Loucy (cell line): ENCODE measurements around the gene HEBP2.

Experiments
- H2AFZ ChIP-seq: fragments of 200-600 bp; sonication (generic); 2 replicates; pipeline ENCODE4 v1.6.0; 2016; ENCODE audit warnings: antibody characterized with exemption, mild to moderate bottlenecking, low read length, moderate library complexity
- H3F3A ChIP-seq: fragments of 200-600 bp; 2 replicates; pipeline ENCODE4 v1.6.0; 2016; ENCODE audit warnings: antibody characterized with exemption, low read depth, mild to moderate bottlenecking
- H3K27me3 ChIP-seq: fragments of 200-600 bp; sonication (generic); 2 replicates; pipeline ENCODE4 v1.6.1; 2014; ENCODE audit warnings: low read length, mild to moderate bottlenecking; ENCODE audit not compliant: insufficient read depth, poor library complexity, severe bottlenecking
- H3K36me3 ChIP-seq: fragments of 200-600 bp; sonication (generic); 2 replicates; pipeline ENCODE4 v1.6.1; 2016; ENCODE audit warnings: low read length; ENCODE audit not compliant: insufficient read depth
- H3K4me1 ChIP-seq: fragments of 200-600 bp; sonication (generic); 2 replicates; pipeline ENCODE4 v1.5.1; 2014; ENCODE audit warnings: low read length, mild to moderate bottlenecking; ENCODE audit not compliant: insufficient read depth, poor library complexity, severe bottlenecking
- H3K4me2 ChIP-seq: fragments of 200-600 bp; sonication (generic); 2 replicates; pipeline ENCODE4 v1.6.0; 2014; ENCODE audit warnings: antibody characterized with exemption, low read length, low read depth, mild to moderate bottlenecking; ENCODE audit not compliant: poor library complexity, severe bottlenecking
- H3K4me3 ChIP-seq: fragments of 200-600 bp; sonication (generic); 2 replicates; pipeline ENCODE4 v1.5.1; 2014; ENCODE audit warnings: low read length, mild to moderate bottlenecking, mixed read lengths; ENCODE audit not compliant: poor library complexity, severe bottlenecking
- H3K79me2 ChIP-seq: fragments of 200-600 bp; sonication (generic); 2 replicates; pipeline ENCODE4 v1.6.1; 2014; ENCODE audit warnings: low read length; ENCODE audit not compliant: insufficient read depth
- H3K9ac ChIP-seq: fragments of 200-600 bp; sonication (generic); 2 replicates; pipeline ENCODE4 v1.6.0; 2014; ENCODE audit warnings: mild to moderate bottlenecking, low read depth, low read length, moderate library complexity; ENCODE audit not compliant: poor library complexity, severe bottlenecking
- H3K9me2 ChIP-seq: fragments of 200-600 bp; sonication (generic); replicated peaks from 2 replicates; pipeline ENCODE4 v1.6.1; 2016; ENCODE audit warnings: low read depth, low read length, mixed read lengths
- H3K9me3 ChIP-seq: fragments of 200-600 bp; sonication (generic); 2 replicates; pipeline ENCODE4 v1.6.1; 2014; ENCODE audit warnings: mild to moderate bottlenecking, antibody characterized with exemption, low read length, low read depth; ENCODE audit not compliant: insufficient read depth
- H4K20me1 ChIP-seq: fragments of 200-600 bp; sonication (generic); 2 replicates; pipeline ENCODE4 v1.6.0; 2014; ENCODE audit warnings: antibody characterized with exemption, low read length, mild to moderate bottlenecking; ENCODE audit not compliant: insufficient read depth, poor library complexity, severe bottlenecking
- CTCF ChIP-seq: fragments of 200-600 bp; sonication (generic); conservative IDR thresholded peaks from 2 replicates; pipeline ENCODE4 v1.5.1; 2014; ENCODE audit warnings: mild to moderate bottlenecking, antibody characterized with exemption, low read length
- EZH2phosphoT487 ChIP-seq: fragments of 200-600 bp; IDR thresholded peaks from 2 replicates; pipeline ENCODE4 v1.6.1; 2018; ENCODE audit warnings: antibody characterized with exemption, mild to moderate bottlenecking, moderate library complexity, borderline replicate concordance

HEBP2 gene

GRCh38 chr6:138441965-138442364 is 37.9 kb downstream of the HEBP2 start:
- no peaks in the 10 kb centered on the region for H3K9me2 ChIP-seq
- no peaks in the 10 kb centered on the region for H3K36me3 ChIP-seq
- H3K4me2 ChIP-seq = no peak overlapping the region

GRCh38 chr6:138442663-138443062 is 38.6 kb downstream of the HEBP2 start:
- no peak overlapping the region for H3K4me3 ChIP-seq
- TF ChIP-seq CTCF = no peak
- no peak for TF ChIP-seq EZH2phosphoT487
- H3K79me2 ChIP-seq = no peaks in the 10 kb centered on the region
- no peaks in the 10 kb centered on the region for H3K9me3 ChIP-seq
- no peaks in the 10 kb centered on the region for H3K36me3 ChIP-seq
- no peaks in the 10 kb centered on the region for H3K27me3 ChIP-seq
- H3K9ac ChIP-seq = no peak overlapping the region
- no peaks in the 10 kb centered on the region for H3F3A ChIP-seq
- no peak overlapping the region for H2AFZ ChIP-seq
- H3K9me2 ChIP-seq = no peaks in the 10 kb centered on the region
- no peaks in the 10 kb centered on the region for H3K4me1 ChIP-seq
- H3K4me2 ChIP-seq = no peak overlapping the region
- no peaks in the 10 kb centered on the region for H4K20me1 ChIP-seq

More at GRCh38 chr6:138441965-138442364, 37.9 kb downstream of the HEBP2 start:
- Histone ChIP-seq H3K9me3 (no peaks in the 10 kb centered on the region), H3K79me2 (no peaks in the 10 kb centered on the region), H4K20me1 (no peaks in the 10 kb centered on the region), H3K4me1 (no peaks in the 10 kb centered on the region), H3F3A (no peaks in the 10 kb centered on the region), H2AFZ (no peak overlapping the region), H3K4me3 (no peak overlapping the region), H3K9ac (no peak overlapping the region), H3K27me3 (no peaks in the 10 kb centered on the region)
- TF ChIP-seq CTCF = no peak
- no peak for TF ChIP-seq EZH2phosphoT487

GRCh38 chr6:138443979-138444378 is 40.0 kb downstream of the HEBP2 start:
- no peaks in the 10 kb centered on the region for H3K36me3 ChIP-seq
- no peaks in the 10 kb centered on the region for H3F3A ChIP-seq
- no peak overlapping the region for H3K4me3 ChIP-seq
- H3K4me2 ChIP-seq = no peak overlapping the region
- no peaks in the 10 kb centered on the region for H3K4me1 ChIP-seq
- H3K9ac ChIP-seq = no peak overlapping the region
- TF ChIP-seq CTCF = no peak
- TF ChIP-seq EZH2phosphoT487 = no peak
- no peaks in the 10 kb centered on the region for H3K27me3 ChIP-seq
- H3K9me3 ChIP-seq = no peaks in the 10 kb centered on the region
- no peaks in the 10 kb centered on the region for H3K79me2 ChIP-seq
- no peaks in the 10 kb centered on the region for H3K9me2 ChIP-seq
- no peak overlapping the region for H2AFZ ChIP-seq
- H4K20me1 ChIP-seq = no peaks in the 10 kb centered on the region
